WERI-Rb-1 (cell line): ENCODE data around the gene PRKCE.

Source experiments
- DNase-seq: peaks from one replicate; pipeline ENCODE4 v3.0.0-alpha.2; 2020
- H3K27ac ChIP-seq: fragments of 250-450 bp; sonication (Bioruptor Pico); 2 replicates; pipeline ENCODE4 v1.5.1; 2020; ENCODE audit warnings: mild to moderate bottlenecking, moderate library complexity
- H3K27me3 ChIP-seq: fragments of 250-450 bp; sonication (Bioruptor Pico); 2 replicates; pipeline ENCODE4 v1.5.1; 2021; ENCODE audit warnings: mild to moderate bottlenecking, low read depth, moderate library complexity; ENCODE audit not compliant: insufficient read depth, severe bottlenecking
- H3K36me3 ChIP-seq: fragments of 250-450 bp; sonication (Bioruptor Pico); 2 replicates; pipeline ENCODE4 v1.5.1; 2020; ENCODE audit warnings: mild to moderate bottlenecking, moderate library complexity
- H3K4me3 ChIP-seq: 2 replicates; pipeline ENCODE4 v1.5.1; 2011; ENCODE audit warnings: low read depth, mild to moderate bottlenecking, control low read depth, low read length
- H3K9me3 ChIP-seq: fragments of 250-450 bp; sonication (Bioruptor Pico); 2 replicates; pipeline ENCODE4 v1.5.1; 2021; ENCODE audit warnings: mild to moderate bottlenecking, moderate library complexity; ENCODE audit not compliant: severe bottlenecking
- CTCF ChIP-seq: IDR thresholded peaks from 2 replicates; pipeline ENCODE4 v1.5.1; 2011; ENCODE audit warnings: low read depth, mild to moderate bottlenecking, control low read depth, inconsistent platforms, low read length

PRKCE gene

DNA sequence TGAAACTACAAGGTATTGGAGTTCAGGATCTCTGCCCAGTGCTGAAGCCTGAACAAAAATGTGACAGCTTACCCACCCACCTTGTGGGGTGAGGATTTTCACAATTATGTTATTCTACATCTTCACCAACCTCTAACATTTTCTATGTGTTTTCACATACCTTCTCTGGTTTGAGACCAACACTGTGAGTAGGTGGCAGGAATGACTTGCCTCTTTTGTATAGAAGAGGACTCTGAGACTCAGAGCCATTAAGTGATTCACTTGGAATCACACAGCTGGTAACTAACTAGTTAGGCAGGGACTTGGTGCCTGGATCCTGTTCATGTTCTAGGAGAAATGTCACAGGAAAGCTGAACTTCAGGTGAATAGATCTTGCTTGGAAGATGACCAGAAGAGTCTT lies 25.7 kb upstream of the PRKCE start:
- H3K27ac ChIP-seq, result no peak overlapping the region
- no peak overlapping the region for H3K4me3 ChIP-seq
- no peaks in the 10 kb centered on the region for H3K36me3 ChIP-seq
- no peaks in the 10 kb centered on the region for H3K27me3 ChIP-seq
- H3K9me3 ChIP-seq, result no peaks in the 10 kb centered on the region
- no peak for TF ChIP-seq CTCF
- no peak for DNase-seq

GRCh38 chr2:45626387-45627221 lies 24.9 kb upstream of the PRKCE start:
- no peaks in the 10 kb centered on the region for H3K36me3 ChIP-seq
- no peak overlapping the region for H3K4me3 ChIP-seq
- H3K27me3 ChIP-seq, result no peaks in the 10 kb centered on the region
- TF ChIP-seq CTCF, result no peak
- no peak for DNase-seq
- H3K27ac ChIP-seq, result no peak overlapping the region
- H3K9me3 ChIP-seq, result no peaks in the 10 kb centered on the region

DNA sequence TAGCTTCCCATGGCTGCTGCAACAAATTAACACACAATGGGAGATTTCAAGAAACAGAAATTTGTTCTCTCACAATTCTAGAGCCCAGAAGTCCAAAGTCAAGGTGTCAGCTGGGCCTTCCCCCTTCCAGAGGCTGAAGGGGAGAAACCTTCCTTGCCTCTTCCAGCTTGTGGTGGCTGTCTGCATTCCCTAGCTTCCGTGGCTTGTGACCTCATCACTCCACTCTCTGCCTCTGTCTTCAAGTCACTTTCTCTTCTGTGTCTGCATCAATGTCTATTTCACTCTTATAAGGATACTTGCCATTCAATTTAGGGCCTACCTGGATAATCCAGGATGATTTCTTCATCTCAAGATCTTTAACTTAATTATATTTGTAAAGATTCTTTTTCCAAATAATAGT lies 23.6 kb upstream of the PRKCE start:
- TF ChIP-seq CTCF, result no peak
- H3K27me3 ChIP-seq, result no peaks in the 10 kb centered on the region

GRCh38 chr2:45629971-45630370 lies 21.5 kb upstream of the PRKCE start:
- Histone ChIP-seq H3K9me3 (no peaks in the 10 kb centered on the region), H3K4me3 (no peak overlapping the region), H3K27ac (no peak overlapping the region), H3K27me3 (no peaks in the 10 kb centered on the region), H3K36me3 (no peaks in the 10 kb centered on the region)
- DNase-seq, result no peak
- TF ChIP-seq CTCF, result no peak

More for the DNA sequence above, 23.6 kb upstream of the PRKCE start:
- Histone ChIP-seq H3K36me3 (no peaks in the 10 kb centered on the region), H3K4me3 (no peak overlapping the region), H3K9me3 (no peaks in the 10 kb centered on the region), H3K27ac (no peak overlapping the region)
- DNase-seq, result no peak

- no peak for TF ChIP-seq CTCF
- H3K9me3 ChIP-seq, result no peaks in the 10 kb centered on the region
- DNase-seq, result no peak
- no peak overlapping the region for H3K4me3 ChIP-seq
- H3K27ac ChIP-seq, result no peak overlapping the region
- no peaks in the 10 kb centered on the region for H3K27me3 ChIP-seq
- no peaks in the 10 kb centered on the region for H3K36me3 ChIP-seq
Measured at GRCh38 chr2:45631319-45631718, 20.2 kb upstream of the PRKCE start.

DNA sequence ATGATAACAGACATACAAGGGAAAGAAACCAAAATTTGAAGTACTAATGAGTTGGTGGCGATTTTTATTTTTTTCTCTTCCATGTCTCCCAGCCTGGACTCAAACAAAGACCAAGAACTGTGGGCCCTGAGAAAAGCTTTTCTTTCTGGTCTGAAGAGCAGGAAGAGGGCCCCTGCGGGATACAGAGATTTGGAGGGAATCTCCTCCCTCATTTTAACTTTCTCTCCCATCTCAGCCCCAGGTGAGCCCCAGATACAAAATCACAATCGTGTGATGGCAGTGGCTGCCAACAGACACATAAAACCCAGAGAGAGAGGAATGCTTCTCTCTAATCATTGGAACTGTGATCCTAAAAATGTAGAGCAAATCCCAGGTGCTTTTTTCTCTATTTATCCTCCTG lies 19.5 kb upstream of the PRKCE start:
- DNase-seq, result no peak
- Histone ChIP-seq H3K9me3 (no peaks in the 10 kb centered on the region), H3K4me3 (no peak overlapping the region), H3K36me3 (no peaks in the 10 kb centered on the region), H3K27me3 (no peaks in the 10 kb centered on the region), H3K27ac (no peak overlapping the region)
- no peak for TF ChIP-seq CTCF
